ENCODE results near the gene DHRSX.
"Not testable (repeated sequence)": the region's sequence is repeated elsewhere in the genome, so short reads cannot be mapped to it uniquely, and the experiment has no call there.

Gene DHRSX

DNA sequence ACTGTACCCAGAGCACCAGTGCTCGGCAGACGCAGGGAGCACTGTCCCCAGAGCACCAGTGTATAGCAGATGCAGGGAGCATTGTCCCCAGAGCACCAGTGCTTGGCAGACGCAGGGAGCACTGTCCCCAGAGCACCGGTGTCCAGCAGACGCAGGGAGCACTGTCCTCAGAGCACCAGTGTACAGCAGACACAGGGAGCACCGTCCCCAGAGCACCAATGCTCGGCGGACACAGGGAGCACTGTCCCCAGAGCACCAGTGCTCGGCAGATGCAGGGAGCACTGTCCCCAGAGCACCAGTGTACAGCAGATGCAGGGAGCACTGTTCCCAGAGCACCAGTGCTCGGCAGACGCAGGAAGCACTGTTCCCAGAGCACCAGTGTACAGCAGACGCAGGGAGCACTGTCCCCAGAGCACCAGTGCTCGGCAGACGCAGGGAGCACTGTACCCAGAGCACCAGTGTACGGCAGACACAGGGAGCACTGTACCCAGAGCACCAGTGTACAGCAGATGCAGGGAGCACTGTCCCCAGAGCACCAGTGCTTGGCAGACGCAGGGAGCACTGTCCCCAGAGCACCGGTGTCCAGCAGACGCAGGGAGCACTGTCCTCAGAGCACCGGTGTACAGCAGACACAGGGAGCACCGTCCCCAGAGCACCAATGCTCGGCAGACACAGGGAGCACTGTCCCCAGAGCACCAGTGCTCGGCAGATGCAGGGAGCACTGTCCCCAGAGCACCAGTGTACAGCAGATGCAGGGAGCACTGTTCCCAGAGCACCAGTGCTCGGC is 234.9 kb downstream of the DHRSX start:
- not testable (repeated sequence) for DNase-seq (ENCODE audit: low read depth in 2 of 2)

- DNase-seq (ENCODE audit: low read depth in 2 of 2): no peak
Measured at GRCh38 chrX:2264179-2265030, 236.4 kb downstream of the DHRSX start.

DNA sequence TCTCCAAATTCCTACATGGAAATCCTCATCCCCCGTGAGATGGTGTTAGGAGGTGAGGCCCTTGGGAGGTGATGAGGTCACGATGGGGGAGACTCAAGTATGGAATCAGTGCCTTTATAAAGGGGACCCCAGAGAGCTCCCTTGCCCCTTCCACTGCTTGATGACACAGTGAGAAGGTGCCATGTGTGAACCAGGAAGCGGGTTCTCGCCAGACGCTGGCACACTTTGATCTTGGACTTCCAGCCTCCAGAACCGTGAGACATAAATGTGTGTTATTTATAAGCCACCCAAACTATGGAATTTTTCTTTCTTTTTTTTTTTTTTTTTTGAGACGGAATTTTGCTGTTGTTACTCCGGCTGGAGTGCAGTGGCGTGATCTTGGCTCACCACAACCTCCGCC is 237.6 kb downstream of the DHRSX start:
- no peak for DNase-seq (ENCODE audit: low read depth in 2 of 2)

- DNase-seq (ENCODE audit: low read depth in 2 of 2): no peak
Measured at GRCh38 chrX:2262668-2263055, 238.1 kb downstream of the DHRSX start.

DNA sequence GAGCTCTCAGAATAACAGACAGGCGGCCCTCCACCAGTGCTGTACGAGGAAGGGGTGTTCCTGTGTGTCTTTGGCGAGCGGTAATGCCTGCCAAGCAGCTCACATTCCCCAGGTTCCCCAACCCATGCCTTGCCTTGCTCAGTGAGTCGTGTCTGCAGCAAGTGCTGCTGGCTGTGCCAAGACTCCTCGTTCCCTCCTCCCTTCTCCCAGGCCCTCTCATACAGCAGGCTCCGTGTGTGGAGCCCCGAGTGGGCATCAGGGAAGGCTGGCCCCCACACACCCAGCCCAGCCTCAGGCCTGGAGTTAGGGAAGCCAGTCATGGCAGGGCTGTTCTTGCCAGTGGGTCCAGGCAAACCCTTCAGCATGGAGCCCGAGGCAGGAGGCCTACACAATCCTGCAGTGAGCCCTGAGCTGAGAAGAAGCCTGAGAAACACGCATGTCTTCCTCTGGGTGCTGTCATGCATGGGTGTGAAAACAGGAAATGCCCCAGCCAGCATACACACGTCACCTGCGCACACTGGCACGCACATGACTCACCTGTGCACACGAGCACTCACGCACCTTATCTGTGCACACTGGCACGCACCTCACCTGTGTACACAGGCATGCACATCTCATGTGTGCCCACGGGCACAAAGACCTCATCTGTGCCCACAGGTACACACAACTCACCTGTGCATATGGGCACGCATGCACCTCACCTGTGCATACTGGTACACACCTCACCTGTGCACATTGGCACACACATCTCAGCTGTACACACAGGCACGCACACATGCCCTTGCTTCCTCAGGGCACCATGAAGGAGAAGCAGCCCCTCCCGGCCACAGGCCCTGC is 238.7 kb downstream of the DHRSX start:
- no peak for DNase-seq (ENCODE audit: low read depth in 2 of 2)

DNA sequence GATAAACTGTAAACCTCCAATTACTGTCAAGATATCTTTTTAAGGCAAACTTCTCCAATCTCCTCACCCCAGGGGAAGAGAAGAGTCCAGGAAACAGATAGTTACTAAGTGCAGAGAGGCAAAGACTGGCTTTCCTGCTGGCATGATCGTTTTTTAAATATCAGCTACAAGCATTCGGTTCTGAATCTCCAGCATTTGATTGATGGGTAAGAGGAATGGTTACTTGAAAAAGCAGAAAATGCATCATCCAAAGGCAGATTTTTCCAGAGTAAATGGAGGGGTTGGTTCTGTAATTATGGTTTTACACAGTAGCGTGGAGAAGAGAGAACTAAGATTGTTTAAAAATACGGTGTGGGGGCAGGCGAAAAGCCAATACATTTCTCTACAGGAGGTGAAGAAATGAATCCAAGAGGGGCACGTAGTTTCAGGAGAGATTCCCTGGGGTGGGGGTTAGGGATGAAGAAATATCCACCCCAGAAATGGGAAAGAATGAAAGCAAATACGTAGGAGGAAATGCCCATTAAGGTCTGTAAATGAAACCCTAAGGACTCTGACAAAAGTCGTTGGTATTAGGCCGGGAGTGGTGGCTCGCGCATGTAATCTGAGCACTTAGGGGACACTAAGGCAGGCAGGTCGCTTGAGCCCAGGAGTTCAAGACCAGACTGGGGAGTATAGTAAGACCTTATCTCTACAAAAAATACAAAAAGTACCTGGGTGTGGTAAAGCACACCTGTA is 248.3 kb downstream of the DHRSX start:
- DNase-seq (ENCODE audit: low read depth in 2 of 2): no peak

DNA sequence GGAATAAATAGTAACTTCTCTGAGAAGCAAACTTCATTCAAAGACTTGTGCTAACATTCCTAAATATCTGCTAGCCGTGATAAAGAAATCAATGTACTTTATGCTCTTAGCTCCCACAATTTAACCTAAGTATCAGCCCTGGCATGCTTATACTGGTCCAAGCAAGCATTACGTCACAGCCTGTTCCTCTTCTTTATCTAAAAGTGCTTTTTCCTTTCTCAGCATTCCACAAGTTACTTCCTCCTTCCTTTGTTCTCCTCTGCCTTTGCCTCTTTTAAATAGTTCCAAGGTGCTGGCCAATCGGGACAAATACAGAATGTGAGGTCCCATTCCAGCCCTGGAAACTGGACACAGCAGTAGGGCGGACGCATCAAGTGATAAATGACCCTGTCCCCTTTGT is 249.6 kb downstream of the DHRSX start:
- DNase-seq (ENCODE audit: low read depth in 2 of 2): no peak

- peak; percentile 88 for DNase-seq (ENCODE audit: low read depth in 2 of 2)
Measured at GRCh38 chrX:2243913-2244460, 256.8 kb downstream of the DHRSX start.

GRCh38 chrX:2242980-2243379 is 257.8 kb downstream of the DHRSX start:
- DNase-seq (ENCODE audit: low read depth in 2 of 2): no peak

DNA sequence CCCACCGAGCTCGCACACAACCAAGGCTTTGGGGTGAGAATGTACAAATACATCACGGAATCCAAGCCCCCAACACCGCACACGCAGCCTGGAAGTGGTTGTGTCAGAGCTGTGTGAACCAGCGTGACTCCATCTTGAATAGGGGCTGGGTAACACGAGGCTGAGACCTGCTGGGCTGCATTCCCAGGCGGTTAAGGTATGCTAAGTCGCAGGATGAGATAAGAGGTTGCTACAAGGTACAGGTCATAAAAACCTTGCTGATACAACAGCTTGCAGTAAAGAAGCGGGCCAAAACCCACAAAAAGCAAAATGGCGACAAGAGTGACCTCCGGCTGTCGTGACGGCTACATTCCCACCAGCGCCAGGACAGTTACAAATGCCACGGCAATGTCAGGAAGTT is 258.4 kb downstream of the DHRSX start:
- DNase-seq (ENCODE audit: low read depth in 2 of 2): no peak

GRCh38 chrX:2241496-2241895 is 259.3 kb downstream of the DHRSX start:
- DNase-seq (ENCODE audit: low read depth in 2 of 2): not testable (repeated sequence)

DNA sequence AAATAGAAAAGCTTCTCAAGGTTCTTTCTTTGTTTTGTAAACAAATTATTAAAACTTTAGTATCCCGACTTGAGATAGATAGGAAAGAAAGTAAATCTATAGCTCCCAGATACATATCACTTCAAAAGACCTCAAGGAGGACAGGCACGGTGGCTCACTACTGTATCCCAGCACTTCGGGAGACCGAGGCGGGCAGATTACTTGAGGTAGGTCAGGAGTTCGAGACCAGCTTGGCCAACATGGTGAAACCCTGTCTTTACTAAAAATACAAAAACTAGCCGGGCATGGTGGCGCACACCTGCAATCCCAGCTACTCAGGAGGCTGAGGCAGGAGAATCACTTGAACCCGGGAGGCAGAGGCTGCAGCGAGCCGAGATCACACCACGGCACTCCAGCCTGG is 260.0 kb downstream of the DHRSX start:
- not testable (repeated sequence) for DNase-seq (ENCODE audit: low read depth in 2 of 2)

GRCh38 chrX:2237976-2238375 is 262.8 kb downstream of the DHRSX start:
- DNase-seq (ENCODE audit: low read depth in 2 of 2): no peak

DNA sequence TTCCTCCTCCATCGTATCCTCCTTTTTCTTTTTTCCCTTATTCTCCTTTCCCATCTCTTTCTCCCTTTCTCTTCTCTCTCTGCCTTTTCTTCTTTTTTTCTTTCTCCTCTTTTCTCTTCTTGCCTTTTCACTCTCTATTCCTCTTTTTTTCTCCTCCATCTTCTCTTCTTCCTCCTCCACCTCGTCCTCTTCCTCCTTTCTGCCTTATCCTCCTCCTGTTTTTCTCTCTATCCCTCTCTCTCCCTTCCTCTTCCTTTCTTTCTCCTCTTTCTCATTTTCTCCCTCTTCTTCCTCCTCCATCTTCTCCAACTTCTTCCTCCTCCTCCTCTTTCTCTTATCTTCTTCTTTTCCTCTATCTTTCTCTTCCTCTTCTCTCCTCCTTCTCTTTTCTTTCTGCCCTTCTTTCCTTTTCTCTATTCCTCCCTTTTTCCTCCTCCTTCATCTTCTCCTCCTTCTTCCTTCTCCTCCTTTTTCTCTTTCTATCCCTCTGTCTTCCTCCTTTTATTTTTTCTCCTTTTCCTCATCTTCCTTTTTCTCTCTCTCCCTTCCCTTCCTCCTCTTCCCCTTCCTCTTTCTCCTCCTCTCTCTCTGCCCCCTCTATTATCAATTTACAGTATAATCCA is 269.1 kb downstream of the DHRSX start:
- DNase-seq (ENCODE audit: low read depth in 2 of 2): no peak

GRCh38 chrX:2230457-2230856 is 270.3 kb downstream of the DHRSX start:
- no peak for DNase-seq (ENCODE audit: low read depth in 2 of 2)

DNA sequence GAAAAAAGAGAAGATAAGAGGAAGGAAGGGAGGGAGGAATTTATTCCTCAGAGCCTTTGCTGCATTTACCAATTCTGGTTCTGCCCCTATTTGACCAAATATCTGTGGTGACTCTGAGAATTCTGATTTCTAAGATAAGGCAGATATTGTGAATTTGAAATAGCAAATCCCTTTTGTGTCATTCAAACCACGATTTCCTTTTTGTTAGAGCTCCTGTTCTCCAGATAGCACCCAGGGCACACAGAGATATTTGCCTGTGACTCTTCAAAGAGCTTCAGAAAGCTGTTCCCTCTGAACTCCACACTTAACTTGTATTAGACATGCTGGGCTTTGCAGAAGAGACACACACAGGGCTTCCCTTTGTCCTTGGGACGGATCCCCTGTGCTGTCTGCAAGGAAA is 272.2 kb downstream of the DHRSX start:
- no peak for DNase-seq (ENCODE audit: low read depth in 2 of 2)

- DNase-seq (ENCODE audit: low read depth in 2 of 2): no peak
Measured at GRCh38 chrX:2226906-2227656, 273.7 kb downstream of the DHRSX start.

GRCh38 chrX:2226182-2226581 is 274.6 kb downstream of the DHRSX start:
- no peak for DNase-seq (ENCODE audit: low read depth in 2 of 2)

DNA sequence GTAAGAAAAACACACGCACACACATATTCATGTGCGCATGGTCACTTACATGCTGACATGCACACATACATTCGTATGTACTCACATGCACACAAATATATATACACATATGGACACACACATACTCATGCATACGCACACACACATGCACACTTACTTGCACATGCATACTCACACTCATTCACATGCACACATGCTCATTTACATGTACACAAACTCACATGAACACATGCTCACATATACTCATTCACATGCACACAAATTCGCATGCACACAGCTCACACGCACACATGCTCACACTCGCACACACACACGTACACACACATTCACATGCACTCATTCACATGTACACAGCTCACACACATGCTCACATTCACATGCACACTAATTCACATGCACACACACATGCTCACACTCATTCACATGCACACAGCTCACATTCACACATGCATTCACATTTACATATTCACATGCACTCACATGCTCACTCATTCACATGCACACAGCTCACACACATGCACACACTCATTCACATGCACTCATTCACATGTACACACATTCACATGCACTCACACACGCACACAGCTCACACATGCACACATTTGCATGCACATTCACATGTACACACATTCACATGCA is 276.1 kb downstream of the DHRSX start:
- DNase-seq (ENCODE audit: low read depth in 2 of 2): no peak
